ENCODE data around the gene TMEM119. TPM values are rescaled to one million over a fixed set of nuclear protein-coding genes. Genes with fewer than 3 reads are reported as not detected.

TMEM119 gene
- total and polyA plus RNA-seq, 2 of the 4 experiments (the other 2 are of a cell fraction), result 8.1 to 9.2 TPM

DNA sequence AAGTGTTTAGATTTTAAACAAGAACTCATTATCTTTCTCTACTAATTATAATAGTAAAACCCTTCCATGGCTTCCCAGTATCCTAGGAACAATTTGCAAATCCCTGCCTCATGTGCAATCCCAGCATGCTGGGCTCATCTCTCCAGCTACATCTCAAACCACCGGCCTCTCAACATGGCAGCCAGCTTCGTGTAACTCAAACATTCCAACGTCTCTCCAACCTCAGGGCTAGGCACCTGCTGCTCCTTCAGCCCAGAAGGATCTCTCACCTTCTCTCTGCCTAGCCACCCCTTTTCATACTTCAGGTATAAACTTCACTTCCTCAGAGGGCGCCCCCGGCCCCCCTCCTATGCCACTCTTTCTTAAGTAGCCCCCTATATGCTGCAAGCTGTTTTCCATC, 44.1 kb downstream of the TMEM119 start:
- intact Hi-C loops (cut with micrococcal nuclease) (no loop called here), in situ Hi-C loops (cut with MboI; ENCODE audit: low sequenced_read_pairs) (no loop called here), dilution Hi-C loops (cut with HindIII; ENCODE audit: low sequenced_read_pairs, unreplicated experiment) (no loop called here)
- Histone ChIP-seq H2AK9ac (replicated peaks; ENCODE audit: low read depth, low read length, poor library complexity) (no peak overlapping the region), H3K36me3 (ENCODE audit: control insufficient read depth, insufficient read depth, low read length) (peaks cover 10% of the 10 kb centered on the region), H4K5ac (ENCODE audit: low read depth, low read length) (no peak overlapping the region), H3K18ac (ENCODE audit: low read depth, low read length) (no peak overlapping the region), H3K14ac (replicated peaks; ENCODE audit: low read depth, low read length) (no peak overlapping the region), H3K4me2 (ENCODE audit: low read depth, low read length) (no peak overlapping the region), H3K4me1 (ENCODE audit: control insufficient read depth, insufficient read depth, low read length) (no peaks in the 10 kb centered on the region), H2AFZ (replicated peaks; ENCODE audit: low read length, poor library complexity) (no peak overlapping the region), H3K27ac (ENCODE audit: insufficient read depth, low read length) (no peak overlapping the region), H3K27me3 (ENCODE audit: control insufficient read depth, insufficient read depth, low read length) (no peaks in the 10 kb centered on the region), H2AK5ac (ENCODE audit: low read depth, low read length) (no peak overlapping the region), H4K91ac (ENCODE audit: insufficient read depth, low read depth, low read length) (no peak overlapping the region), H2BK120ac (ENCODE audit: low read depth, low read length) (no peak overlapping the region), H3K4me3 (ENCODE audit: insufficient read depth, low read depth, low read length) (no peak overlapping the region), H3K79me1 (ENCODE audit: low read depth in 1 of 2, low read length in 2 of 2) (peaks cover 5 to 47% of the 10 kb centered on the region in 2 experiments), H4K8ac (ENCODE audit: low read depth in 2 of 2, low read length in 2 of 2) (no peak overlapping the region), H3K56ac (ENCODE audit: extremely low read depth, insufficient read depth, low read length) (no peak overlapping the region), H3K4ac (ENCODE audit: low read depth, low read length) (no peak overlapping the region), H2BK5ac (ENCODE audit: low read depth, low read length, poor library complexity, severe bottlenecking) (no peak overlapping the region), H3K23ac (ENCODE audit: low read depth, low read length) (no peak overlapping the region), H2BK20ac (ENCODE audit: low read depth, low read length) (no peak overlapping the region), H3K9me3 (ENCODE audit: control insufficient read depth, insufficient read depth, low read length) (no peaks in the 10 kb centered on the region), H2BK15ac (ENCODE audit: low read depth, low read length) (no peak overlapping the region), H4K20me1 (ENCODE audit: insufficient read depth, low read length) (peaks cover 56% of the 10 kb centered on the region), H3K9me1 (ENCODE audit: insufficient read depth, low read length) (0 out of 2 replicates have a peak, but pooled peaks cover 4% of the 10 kb centered on the region), H3K9ac (ENCODE audit: low read depth, low read length) (no peak overlapping the region)
- no TSS peak for BruUV-seq (replicated peaks)
- ChIA-PET POLR2A (ENCODE audit: unreplicated experiment) (no interaction called here), CTCF (no interaction called here)
- WGBS, 2 experiments (ENCODE audit: extremely low coverage in 2 of 2, insufficient read length in 1 of 2), result 100% methylated on average over 2 of the region's 5 CpGs; no CpG with 5 or more reads in 1 of the 2 experiments
- no peak for ATAC-seq (ENCODE audit: low read depth)
- no peak for DNase-seq
- TF ChIP-seq, protein P1, sequence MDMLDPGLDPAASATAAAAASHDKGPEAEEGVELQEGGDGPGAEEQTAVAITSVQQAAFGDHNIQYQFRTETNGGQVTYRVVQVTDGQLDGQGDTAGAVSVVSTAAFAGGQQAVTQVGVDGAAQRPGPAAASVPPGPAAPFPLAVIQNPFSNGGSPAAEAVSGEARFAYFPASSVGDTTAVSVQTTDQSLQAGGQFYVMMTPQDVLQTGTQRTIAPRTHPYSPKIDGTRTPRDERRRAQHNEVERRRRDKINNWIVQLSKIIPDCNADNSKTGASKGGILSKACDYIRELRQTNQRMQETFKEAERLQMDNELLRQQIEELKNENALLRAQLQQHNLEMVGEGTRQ (IDR thresholded peaks at IDR 0.05; ENCODE audit: low read depth, low read length), result no peak
- TF ChIP-seq, protein P2, sequence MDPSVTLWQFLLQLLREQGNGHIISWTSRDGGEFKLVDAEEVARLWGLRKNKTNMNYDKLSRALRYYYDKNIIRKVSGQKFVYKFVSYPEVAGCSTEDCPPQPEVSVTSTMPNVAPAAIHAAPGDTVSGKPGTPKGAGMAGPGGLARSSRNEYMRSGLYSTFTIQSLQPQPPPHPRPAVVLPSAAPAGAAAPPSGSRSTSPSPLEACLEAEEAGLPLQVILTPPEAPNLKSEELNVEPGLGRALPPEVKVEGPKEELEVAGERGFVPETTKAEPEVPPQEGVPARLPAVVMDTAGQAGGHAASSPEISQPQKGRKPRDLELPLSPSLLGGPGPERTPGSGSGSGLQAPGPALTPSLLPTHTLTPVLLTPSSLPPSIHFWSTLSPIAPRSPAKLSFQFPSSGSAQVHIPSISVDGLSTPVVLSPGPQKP (IDR thresholded peaks at IDR 0.05; ENCODE audit: borderline replicate concordance, low read depth, low read length), result no peak
- TF ChIP-seq MAFK (IDR thresholded peaks at IDR 0.05; ENCODE audit: low read depth, low read length), result no peak
- no peak for TF ChIP-seq FOS (IDR thresholded peaks at IDR 0.05; ENCODE audit: low read depth, low read length)
- no peak for TF ChIP-seq CHD1 (IDR thresholded peaks at IDR 0.05; ENCODE audit: low read depth, low read length)
- no peak for TF ChIP-seq NFE2L2 (IDR thresholded peaks at IDR 0.05; ENCODE audit: low read depth, low read length)
- TF ChIP-seq, protein P3, sequence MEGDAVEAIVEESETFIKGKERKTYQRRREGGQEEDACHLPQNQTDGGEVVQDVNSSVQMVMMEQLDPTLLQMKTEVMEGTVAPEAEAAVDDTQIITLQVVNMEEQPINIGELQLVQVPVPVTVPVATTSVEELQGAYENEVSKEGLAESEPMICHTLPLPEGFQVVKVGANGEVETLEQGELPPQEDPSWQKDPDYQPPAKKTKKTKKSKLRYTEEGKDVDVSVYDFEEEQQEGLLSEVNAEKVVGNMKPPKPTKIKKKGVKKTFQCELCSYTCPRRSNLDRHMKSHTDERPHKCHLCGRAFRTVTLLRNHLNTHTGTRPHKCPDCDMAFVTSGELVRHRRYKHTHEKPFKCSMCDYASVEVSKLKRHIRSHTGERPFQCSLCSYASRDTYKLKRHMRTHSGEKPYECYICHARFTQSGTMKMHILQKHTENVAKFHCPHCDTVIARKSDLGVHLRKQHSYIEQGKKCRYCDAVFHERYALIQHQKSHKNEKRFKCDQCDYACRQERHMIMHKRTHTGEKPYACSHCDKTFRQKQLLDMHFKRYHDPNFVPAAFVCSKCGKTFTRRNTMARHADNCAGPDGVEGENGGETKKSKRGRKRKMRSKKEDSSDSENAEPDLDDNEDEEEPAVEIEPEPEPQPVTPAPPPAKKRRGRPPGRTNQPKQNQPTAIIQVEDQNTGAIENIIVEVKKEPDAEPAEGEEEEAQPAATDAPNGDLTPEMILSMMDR (conservative IDR thresholded peaks at IDR 0.05; ENCODE audit: low read depth, low read length), result no peak
- no peak for TF ChIP-seq POLR2A (IDR thresholded peaks at IDR 0.05; ENCODE audit: low read depth, low read length)
- no peak for TF ChIP-seq RFX5 (IDR thresholded peaks at IDR 0.05; ENCODE audit: low read depth, low read length)
- no peak for TF ChIP-seq MXI1 (IDR thresholded peaks at IDR 0.05; ENCODE audit: borderline replicate concordance, low read depth, low read length)

Measured in IMR-90 (cell line).